Measurements from ENCODE around the gene TCF7L2.

DNA sequence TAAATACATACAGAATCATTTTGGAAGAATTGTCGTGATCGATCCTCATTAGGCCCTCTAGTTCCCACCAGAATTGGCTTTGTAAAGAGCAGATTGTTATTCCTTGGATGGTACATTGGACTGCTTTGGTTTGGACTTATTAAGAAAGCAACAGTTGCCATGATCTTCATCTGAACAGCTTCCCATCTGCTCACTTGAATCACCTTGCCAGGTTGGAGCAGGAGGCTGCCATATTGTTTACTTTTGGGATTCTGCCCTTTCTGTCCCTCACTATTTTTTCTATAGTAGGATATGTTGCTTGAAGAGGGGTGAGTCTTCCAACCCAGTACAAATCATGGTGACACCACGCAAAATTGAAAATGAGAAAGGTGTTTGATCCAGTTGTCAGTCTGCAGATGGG, 199.6 kb downstream of the TCF7L2 start:
- TF ChIP-seq YY1 (IDR thresholded peaks at IDR 0.05; ENCODE audit: insufficient read depth, insufficient read length) (no peak), ZNF274 (IDR thresholded peaks at IDR 0.05; ENCODE audit: low read depth, low read length) (no peak)

Data from NT2/D1 (cell line).